Naive thymus-derived CD4-positive, alpha-beta T cell (primary cell): ENCODE data around the gene FHIT. TPM values are rescaled to one million over a fixed set of nuclear protein-coding genes. Genes with fewer than 3 reads are reported as not detected.

ENCODE experiments used
- ATAC-seq: fragments of 150-1000 bp; cut with Tn5 transposase; 2 replicates; pipeline ENCODE4 v1.10.0; 2021; ENCODE audit warnings: mild to moderate bottlenecking, moderate library complexity
- CTCF ChIA-PET: fragments of 350-600 bp; sonication (Branson Sonifier 250); formaldehyde crosslinking; loops from one replicate; lab custom pipeline; 2021; ENCODE audit warnings: antibody characterized with exemption; lab: Charles Lee
- POLR2A ChIA-PET: fragments of 350-600 bp; sonication (Branson Sonifier 250); formaldehyde crosslinking; loops from one replicate; lab custom pipeline; 2021; ENCODE audit warnings: antibody characterized with exemption, inconsistent platforms; lab: Charles Lee
- DNase-seq, 9 donors: peaks; one replicate each; pipeline versions ENCODE4 v3.0.0 to v3.0.0-alpha.2; 2020 to 2022; ENCODE audit warnings: mixed read lengths in 1 of 9
- H3K27ac ChIP-seq: one replicate; pipeline ENCODE4 v1.7.0; 2013; ENCODE audit warnings: mild to moderate bottlenecking, low read depth, low read length, moderate library complexity
- H3K27me3 ChIP-seq, 2 donors: one replicate each; pipeline ENCODE4 v1.7.0; 2013; ENCODE audit warnings: low read length in 2 of 2, mild to moderate bottlenecking in 2 of 2, moderate library complexity in 2 of 2; ENCODE audit not compliant: control insufficient read depth in 2 of 2, insufficient read depth in 2 of 2
- H3K36me3 ChIP-seq, 3 experiments: 1 replicate in 2 of 3; 2 replicates in 1 of 3; pipeline ENCODE4 v1.7.0; 2013; ENCODE audit warnings: low read length in 3 of 3, mild to moderate bottlenecking in 3 of 3, moderate library complexity in 1 of 3; ENCODE audit not compliant: insufficient read depth in 3 of 3, control insufficient read depth in 2 of 3
- H3K4me1 ChIP-seq, 2 donors: one replicate each; pipeline ENCODE4 v1.7.0; 2013; ENCODE audit warnings: low read length in 2 of 2, mild to moderate bottlenecking in 2 of 2, moderate library complexity in 1 of 2; ENCODE audit not compliant: control insufficient read depth in 2 of 2, insufficient read depth in 2 of 2
- H3K4me3 ChIP-seq: 2 replicates; pipeline ENCODE4 v1.7.0; 2013; ENCODE audit warnings: mild to moderate bottlenecking, low read length
- H3K9me3 ChIP-seq, 3 experiments: 1 replicate in 2 of 3; 2 replicates in 1 of 3; pipeline ENCODE4 v1.7.0; 2013; ENCODE audit warnings: low read length in 3 of 3; ENCODE audit not compliant: control insufficient read depth in 2 of 3
- H3K27ac Mint-ChIP-seq, 9 donors: one replicate each; pipeline ENCODE4 v1.8.0; 2020 to 2022; ENCODE audit warnings: mixed read lengths in 9 of 9, mild to moderate bottlenecking in 8 of 9, moderate library complexity in 5 of 9, inconsistent platforms in 2 of 9
- H3K27me3 Mint-ChIP-seq, 5 donors: one replicate each; pipeline ENCODE4 v1.8.0; 2021 to 2022; ENCODE audit warnings: mixed read lengths in 5 of 5, mild to moderate bottlenecking in 1 of 5
- H3K36me3 Mint-ChIP-seq, 5 donors: one replicate each; pipeline ENCODE4 v1.8.0; 2020 to 2022; ENCODE audit warnings: mixed read lengths in 5 of 5, mild to moderate bottlenecking in 3 of 5, inconsistent platforms in 1 of 5
- H3K4me1 Mint-ChIP-seq, 7 donors: one replicate each; pipeline ENCODE4 v1.8.0; 2020 to 2022; ENCODE audit warnings: mixed read lengths in 7 of 7, mild to moderate bottlenecking in 3 of 7, inconsistent platforms in 1 of 7
- H3K4me3 Mint-ChIP-seq, 10 donors: one replicate each; pipeline ENCODE4 v1.8.0; 2020 to 2022; ENCODE audit warnings: mild to moderate bottlenecking in 10 of 10, mixed read lengths in 10 of 10, moderate library complexity in 6 of 10, inconsistent platforms in 2 of 10
- H3K9me3 Mint-ChIP-seq, 11 donors: one replicate each; pipeline ENCODE4 v1.8.0; 2020 to 2022; ENCODE audit warnings: mixed read lengths in 11 of 11, mild to moderate bottlenecking in 4 of 11, inconsistent platforms in 1 of 11, moderate library complexity in 1 of 11
- intact Hi-C, 2 donors: fragments of 100-400 bp; cut with micrococcal nuclease; formaldehyde crosslinking; loops; one replicate each; pipeline ENCODE4 v1.15.1; 2023
- polyA plus RNA-seq, 2 donors: library from polyadenylated mRNA; unstranded; fragments of 300-500 nt; fragmentation: Illumina TruSeq; gene quantifications; one replicate each; pipeline ENCODE4 v1.2.3, GENCODE V29; 2021
- total RNA-seq, 6 experiments: library from RNA in 5 of 6; stranded (reverse) in 5 of 6; gene quantifications; 1 replicate in 5 of 6; 2 replicates in 1 of 6; pipeline ENCODE4 v1.2.3 and lab custom pipeline; 2021 to 2026

Gene FHIT
- total and polyA plus RNA-seq, 7 experiments from 2014 or later, result 51.2 to 230 (median 152) TPM

- peaks cover 0 to 3% of the 10 kb centered on the region in 2 donors for H3K27me3 ChIP-seq
- intact Hi-C loops, result no loop called here
- Mint-ChIP-seq H3K36me3 (peaks cover 0 to 13% (median 9%) of the 10 kb centered on the region in 5 donors), H3K4me1 (no peaks in the 10 kb centered on the region), H3K27me3 (no peaks in the 10 kb centered on the region), H3K27ac (no peak overlapping the region), H3K4me3 (no peak overlapping the region), H3K9me3 (peaks cover 0 to 27% (median 14%) of the 10 kb centered on the region in 11 donors)
- ChIA-PET CTCF (no interaction called here), POLR2A (no interaction called here)
- no peaks in the 10 kb centered on the region for H3K36me3 ChIP-seq
- H3K9me3 ChIP-seq, result no peaks in the 10 kb centered on the region
- ATAC-seq (no peak), DNase-seq (no peak)
- H3K4me1 ChIP-seq, result no peaks in the 10 kb centered on the region
- no peak overlapping the region for H3K27ac ChIP-seq
- no peak overlapping the region for H3K4me3 ChIP-seq
Measured at GRCh38 chr3:60973321-60973720, 277.9 kb downstream of the FHIT start.

DNA sequence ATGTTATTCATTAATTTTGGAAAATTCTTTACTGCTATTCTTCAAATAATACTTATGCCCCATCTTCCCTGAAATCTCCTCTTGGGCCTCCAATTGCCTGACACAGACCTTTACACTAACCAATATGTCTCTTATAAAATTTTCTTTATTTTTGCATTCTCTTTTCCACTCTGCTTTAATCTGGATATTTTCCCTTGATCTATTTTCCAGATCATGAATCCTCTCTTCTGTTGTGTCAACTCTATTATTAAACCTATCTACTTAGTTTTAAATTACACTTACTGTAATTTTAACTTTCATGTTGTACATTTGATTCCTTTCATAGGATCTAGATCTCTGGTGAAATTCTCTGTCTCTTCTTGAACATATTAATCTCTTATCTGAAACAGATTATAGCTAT lies 278.7 kb downstream of the FHIT start:
- Histone ChIP-seq H3K9me3 (no peaks in the 10 kb centered on the region), H3K4me1 (no peaks in the 10 kb centered on the region), H3K27ac (no peak overlapping the region), H3K27me3 (peaks cover 0 to 3% of the 10 kb centered on the region in 2 donors), H3K36me3 (no peaks in the 10 kb centered on the region), H3K4me3 (no peak overlapping the region)
- Mint-ChIP-seq H3K9me3 (peaks cover 0 to 27% (median 14%) of the 10 kb centered on the region in 11 donors), H3K27me3 (no peaks in the 10 kb centered on the region), H3K36me3 (peaks cover 0 to 13% (median 9%) of the 10 kb centered on the region in 5 donors), H3K27ac (no peak overlapping the region), H3K4me1 (no peaks in the 10 kb centered on the region), H3K4me3 (no peak overlapping the region)
- ATAC-seq, result no peak
- no peak for DNase-seq
- intact Hi-C loops, result no loop called here
- POLR2A ChIA-PET, result no interaction called here
- CTCF ChIA-PET, result no interaction called here

GRCh38 chr3:60970850-60971249 lies 280.4 kb downstream of the FHIT start:
- Mint-ChIP-seq H3K9me3 (peaks cover 0 to 33% (median 14%) of the 10 kb centered on the region in 11 donors), H3K27ac (no peak overlapping the region), H3K36me3 (peaks cover 0 to 13% (median 5%) of the 10 kb centered on the region in 5 donors), H3K27me3 (no peaks in the 10 kb centered on the region), H3K4me1 (no peaks in the 10 kb centered on the region), H3K4me3 (no peak overlapping the region)
- CTCF ChIA-PET, result interaction anchor here (0.6 kb wide), 1 partner anchor 398 kb away, joined by 3 read pairs; no protein-coding TSS in a partner anchor
- POLR2A ChIA-PET, result no interaction called here
- Histone ChIP-seq H3K4me3 (no peak overlapping the region), H3K36me3 (no peaks in the 10 kb centered on the region), H3K27ac (no peak overlapping the region), H3K27me3 (peaks cover 0 to 3% of the 10 kb centered on the region in 2 donors), H3K4me1 (no peaks in the 10 kb centered on the region), H3K9me3 (no peaks in the 10 kb centered on the region)
- intact Hi-C loops, result no loop called here
- ATAC-seq, result no peak
- DNase-seq, result no peak

DNA sequence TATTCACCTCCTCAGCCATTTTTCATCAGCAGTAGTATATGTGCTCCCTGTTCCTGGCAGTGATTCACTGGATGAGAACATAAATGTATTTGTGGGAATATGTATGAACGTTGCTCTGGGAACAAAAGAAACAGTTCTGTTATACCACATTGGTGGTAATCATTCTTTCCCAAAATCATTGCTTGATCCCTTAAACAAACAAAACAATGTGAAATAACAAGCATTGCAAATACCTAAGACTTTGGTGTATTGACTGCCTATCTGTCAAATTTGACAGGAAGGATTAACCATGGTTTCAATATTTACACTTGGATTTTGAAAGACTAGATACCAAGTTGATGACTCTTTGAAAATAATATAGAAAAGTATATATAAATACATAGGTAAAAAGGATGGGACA lies 284.1 kb downstream of the FHIT start:
- H3K4me3 ChIP-seq, result no peak overlapping the region
- Mint-ChIP-seq H3K4me3 (no peak overlapping the region), H3K27me3 (no peaks in the 10 kb centered on the region), H3K9me3 (peaks cover 7 to 47% (median 20%) of the 10 kb centered on the region in 11 donors), H3K4me1 (no peaks in the 10 kb centered on the region), H3K36me3 (peaks cover 0 to 7% (median 4%) of the 10 kb centered on the region in 5 donors), H3K27ac (no peak overlapping the region)
- H3K27ac ChIP-seq, result no peak overlapping the region
- no peak for DNase-seq
- intact Hi-C loops, result no loop called here
- ChIA-PET CTCF (no interaction called here), POLR2A (no interaction called here)
- no peak for ATAC-seq
- no peaks in the 10 kb centered on the region for H3K4me1 ChIP-seq
- no peaks in the 10 kb centered on the region for H3K9me3 ChIP-seq
- H3K27me3 ChIP-seq, result peaks cover 0 to 2% of the 10 kb centered on the region in 2 donors
- H3K36me3 ChIP-seq, result no peaks in the 10 kb centered on the region

- Mint-ChIP-seq H3K27ac (no peak overlapping the region), H3K9me3 (peaks cover 7 to 56% (median 24%) of the 10 kb centered on the region in 11 donors), H3K27me3 (no peaks in the 10 kb centered on the region), H3K4me1 (peaks cover 0 to 5% (median 0%) of the 10 kb centered on the region in 7 donors), H3K4me3 (no peak overlapping the region), H3K36me3 (peaks cover 0 to 8% (median 3%) of the 10 kb centered on the region in 5 donors)
- H3K4me1 ChIP-seq, result no peaks in the 10 kb centered on the region
- CTCF ChIA-PET, result interaction anchor here (0.6 to 0.7 kb wide), 2 partner anchors 22 to 1044 kb away, joined by 3 read pairs; no protein-coding TSS in a partner anchor
- H3K9me3 ChIP-seq, result peaks cover 0 to 10% (median 0%) of the 10 kb centered on the region in 3 experiments
- DNase-seq, result no peak
- intact Hi-C loops, result no loop called here
- no peak overlapping the region for H3K27ac ChIP-seq
- no peak for ATAC-seq
- no peaks in the 10 kb centered on the region for H3K36me3 ChIP-seq
- no peak overlapping the region for H3K4me3 ChIP-seq
- no peaks in the 10 kb centered on the region for H3K27me3 ChIP-seq
- POLR2A ChIA-PET, result no interaction called here
Measured at GRCh38 chr3:60957541-60957940, 293.7 kb downstream of the FHIT start.

DNA sequence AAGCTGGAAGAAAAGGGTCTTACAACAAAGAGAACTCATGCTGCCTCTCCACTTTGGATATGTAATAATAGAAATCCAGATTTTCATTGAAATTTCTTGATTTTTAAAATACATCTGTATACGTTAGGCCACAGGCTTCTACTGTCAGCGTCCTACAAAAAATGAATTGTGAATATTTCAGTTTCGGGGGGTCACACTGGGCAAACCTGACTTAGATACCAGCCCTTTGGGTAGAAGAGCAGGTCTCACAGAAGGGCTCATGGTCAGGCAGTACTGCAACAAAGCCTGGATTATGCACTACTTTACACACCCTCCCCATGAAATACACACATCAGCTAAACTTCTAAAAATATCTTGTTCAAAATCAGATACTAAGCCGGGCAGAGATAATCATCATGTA lies 294.5 kb downstream of the FHIT start:
- Histone ChIP-seq H3K4me1 (no peaks in the 10 kb centered on the region), H3K9me3 (peaks cover 0 to 10% (median 0%) of the 10 kb centered on the region in 3 experiments), H3K4me3 (no peak overlapping the region), H3K36me3 (no peaks in the 10 kb centered on the region), H3K27me3 (no peaks in the 10 kb centered on the region), H3K27ac (no peak overlapping the region)
- DNase-seq (no peak), ATAC-seq (no peak)
- intact Hi-C loops, result no loop called here
- no peak overlapping the region for H3K4me3 Mint-ChIP-seq
- CTCF ChIA-PET, result interaction anchor here (0.6 kb wide), 1 partner anchor 960 kb away, joined by 4 read pairs; no protein-coding TSS in a partner anchor
- POLR2A ChIA-PET, result no interaction called here
- no peaks in the 10 kb centered on the region for H3K27me3 Mint-ChIP-seq
- H3K9me3 Mint-ChIP-seq, result peaks cover 3 to 55% (median 19%) of the 10 kb centered on the region in 11 donors
- H3K27ac Mint-ChIP-seq, result no peak overlapping the region
- H3K4me1 Mint-ChIP-seq, result peaks cover 0 to 5% (median 0%) of the 10 kb centered on the region in 7 donors
- peaks cover 0 to 7% (median 3%) of the 10 kb centered on the region in 5 donors for H3K36me3 Mint-ChIP-seq

DNA sequence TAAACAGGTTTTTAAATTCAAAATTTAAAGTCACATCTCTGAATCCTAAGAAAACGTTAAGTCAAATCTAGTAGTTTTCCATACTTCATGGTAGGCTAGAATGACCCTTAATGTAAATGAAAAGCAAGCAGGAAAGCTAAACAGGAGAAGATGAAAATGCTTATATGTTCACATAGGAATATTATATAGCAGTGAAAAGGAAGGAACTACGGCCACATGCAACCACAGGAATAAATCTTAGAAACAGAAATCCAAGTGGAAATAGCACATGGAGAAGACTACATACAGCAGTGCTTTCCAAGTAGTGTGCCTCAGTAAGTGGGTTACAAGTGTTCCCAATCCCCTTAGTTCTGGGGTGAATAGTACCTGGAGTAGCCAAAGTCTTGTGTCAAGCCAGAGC lies 296.2 kb downstream of the FHIT start:
- DNase-seq (no peak), ATAC-seq (no peak)
- no peaks in the 10 kb centered on the region for H3K27me3 ChIP-seq
- H3K36me3 ChIP-seq, result no peaks in the 10 kb centered on the region
- Mint-ChIP-seq H3K9me3 (peaks cover 3 to 45% (median 9%) of the 10 kb centered on the region in 11 donors), H3K27me3 (no peaks in the 10 kb centered on the region), H3K4me3 (no peak overlapping the region), H3K36me3 (peaks cover 0 to 7% (median 3%) of the 10 kb centered on the region in 5 donors), H3K4me1 (peaks cover 0 to 5% (median 0%) of the 10 kb centered on the region in 7 donors), H3K27ac (no peak overlapping the region)
- H3K4me1 ChIP-seq, result no peaks in the 10 kb centered on the region
- POLR2A ChIA-PET, result no interaction called here
- intact Hi-C loops, result no loop called here
- H3K9me3 ChIP-seq, result peaks cover 0 to 10% (median 0%) of the 10 kb centered on the region in 3 experiments
- H3K4me3 ChIP-seq, result no peak overlapping the region
- H3K27ac ChIP-seq, result no peak overlapping the region
- CTCF ChIA-PET, result no interaction called here
